Endothelial cell of umbilical vein (primary cell): ENCODE measurements around the gene PPIB. TPM values are rescaled to one million over a fixed set of nuclear protein-coding genes. Genes with fewer than 3 reads are reported as not detected.

Source experiments
- BruUV-seq: library from RNA; stranded (reverse); fragments of 400-500 nt; replicated peaks from 2 replicates; lab custom pipeline; 2021; lab: Mats Ljungman, UMichigan
- CTCF ChIA-PET: fragments of 300-600, 350-600 bp; sonication (Branson Sonifier 250); formaldehyde crosslinking; loops from one replicate; lab custom pipeline; 2021; ENCODE audit warnings: antibody characterized with exemption, inconsistent platforms; lab: Charles Lee
- POLR2A ChIA-PET: fragments of 300-600, 350-600 bp; sonication (Branson Sonifier 250); formaldehyde crosslinking; loops from one replicate; lab custom pipeline; 2021; ENCODE audit warnings: antibody characterized with exemption, inconsistent platforms; lab: Charles Lee
- DNase-seq: peaks from one replicate; pipeline ENCODE4 v3.0.0-alpha.2; 2011; ENCODE audit warnings: low read depth, low spot score
- FAIRE-seq: peaks from 2 replicates; lab custom pipeline; 2011; peaks lifted over from hg19 to GRCh38; lab: Jason Lieb, UNC
- H2AFZ ChIP-seq: 2 replicates; pipeline ENCODE4 v1.6.0; 2012; ENCODE audit warnings: low read depth, low read length, control low read depth, inconsistent platforms
- H3K27ac ChIP-seq: 2 replicates; pipeline ENCODE4 v1.5.1; 2011; ENCODE audit warnings: low read depth, mild to moderate bottlenecking, control low read depth, low read length, moderate library complexity; ENCODE audit not compliant: insufficient read depth
- H3K27me3 ChIP-seq, 2 experiments: 2 replicates each; pipeline versions ENCODE4 v1.6.0 to v1.6.1; 2011; ENCODE audit warnings: low read length in 2 of 2, mixed read lengths in 1 of 2; ENCODE audit not compliant: control insufficient read depth in 2 of 2, insufficient read depth in 2 of 2
- H3K36me3 ChIP-seq, 2 experiments: 2 replicates in 1 of 2; 3 replicates in 1 of 2; pipeline ENCODE4 v1.5.1; 2011; ENCODE audit warnings: low read length in 2 of 2, mild to moderate bottlenecking in 1 of 2, moderate library complexity in 1 of 2; ENCODE audit not compliant: control insufficient read depth in 2 of 2, insufficient read depth in 2 of 2; ENCODE audit errors: extremely low read depth in 1 of 2
- H3K4me1 ChIP-seq: 3 replicates; pipeline ENCODE4 v1.5.1; 2011; ENCODE audit warnings: mild to moderate bottlenecking, low read length; ENCODE audit not compliant: control insufficient read depth, insufficient read depth; ENCODE audit errors: extremely low read depth
- H3K4me2 ChIP-seq: 2 replicates; pipeline ENCODE4 v1.6.1; 2011; ENCODE audit warnings: low read length, control low read depth, mixed read lengths; ENCODE audit not compliant: insufficient read depth
- H3K4me3 ChIP-seq, 3 experiments: fragments of 200-600 bp in 1 of 3; sonication (generic), shearing (Covaris generic) in 1 of 3; replicated peaks in 1 of 3; 2 replicates each; pipeline ENCODE4 v1.5.1; 2011 to 2016; ENCODE audit warnings: control low read depth in 3 of 3, low read length in 3 of 3, mild to moderate bottlenecking in 2 of 3, inconsistent platforms in 1 of 3, low read depth in 1 of 3, moderate library complexity in 1 of 3; ENCODE audit not compliant: insufficient read depth in 1 of 3
- H3K79me2 ChIP-seq: 2 replicates; pipeline ENCODE4 v1.6.0; 2012; ENCODE audit warnings: low read length, inconsistent platforms; ENCODE audit not compliant: control insufficient read depth, insufficient read depth
- H3K9ac ChIP-seq: replicated peaks from 2 replicates; pipeline ENCODE3; 2011; ENCODE audit warnings: low read length, control low read depth; ENCODE audit not compliant: insufficient read depth; ENCODE audit errors: extremely low read depth
- H3K9me1 ChIP-seq: replicated peaks from 3 replicates; pipeline ENCODE4 v1.6.0; 2011; ENCODE audit warnings: mild to moderate bottlenecking, low read length; ENCODE audit not compliant: control insufficient read depth, insufficient read depth; ENCODE audit errors: extremely low read depth
- H3K9me3 ChIP-seq: replicated peaks from 2 replicates; pipeline ENCODE4 v1.5.1; 2012; ENCODE audit warnings: low read length, inconsistent platforms; ENCODE audit not compliant: control insufficient read depth, insufficient read depth
- H4K20me1 ChIP-seq: replicated peaks from 2 replicates; pipeline ENCODE3; 2011; ENCODE audit warnings: mild to moderate bottlenecking, low read length; ENCODE audit not compliant: control insufficient read depth, insufficient read depth; ENCODE audit errors: extremely low read depth
- CTCF ChIP-seq, 2 donors: IDR thresholded peaks; 1 replicate in 1 of 2; 2 replicates in 1 of 2; pipeline ENCODE4 v1.5.1; 2011; ENCODE audit warnings: low read length in 2 of 2, mild to moderate bottlenecking in 2 of 2, moderate library complexity in 2 of 2, control low read depth in 1 of 2, inconsistent platforms in 1 of 2, low read depth in 1 of 2; ENCODE audit not compliant: insufficient read depth in 1 of 2; ENCODE audit errors: extremely low read depth in 1 of 2
- EZH2 ChIP-seq: IDR thresholded peaks from 2 replicates; pipeline ENCODE4 v1.6.1; 2012; ENCODE audit warnings: borderline replicate concordance, low read depth, mild to moderate bottlenecking, moderate library complexity, low read length, inconsistent platforms; ENCODE audit not compliant: severe bottlenecking
- FOS ChIP-seq: IDR thresholded peaks from 2 replicates; pipeline ENCODE4 v1.6.1; 2011; ENCODE audit warnings: mild to moderate bottlenecking, low read length, moderate library complexity, borderline replicate concordance; ENCODE audit not compliant: insufficient read depth
- GATA2 ChIP-seq: IDR thresholded peaks from 2 replicates; pipeline ENCODE4 v1.7.0; 2011; ENCODE audit warnings: low read depth, mild to moderate bottlenecking, moderate library complexity, mixed read lengths, low read length; ENCODE audit not compliant: insufficient read length, insufficient read depth
- JUN ChIP-seq: IDR thresholded peaks from 2 replicates; pipeline ENCODE4 v1.6.1; 2011; ENCODE audit warnings: borderline replicate concordance, low read depth; ENCODE audit not compliant: insufficient read length, insufficient read depth
- MAX ChIP-seq: IDR thresholded peaks from 2 replicates; pipeline ENCODE4 v1.6.1; 2011; ENCODE audit not compliant: insufficient read depth, insufficient read length
- MYC ChIP-seq: IDR thresholded peaks from one replicate; pipeline ENCODE4 v1.6.1; 2011; ENCODE audit warnings: mild to moderate bottlenecking, low read depth, low read length
- POLR2A ChIP-seq: IDR thresholded peaks from 2 replicates; pipeline ENCODE4 v1.6.1; 2012; ENCODE audit warnings: low read depth, mild to moderate bottlenecking, control low read depth, low read length
- POLR2AphosphoS5 ChIP-seq: IDR thresholded peaks from 2 replicates; pipeline ENCODE4 v1.6.1; 2012; ENCODE audit warnings: low read depth, mild to moderate bottlenecking, control low read depth, low read length, moderate library complexity; ENCODE audit not compliant: insufficient read depth
- dilution Hi-C: fragments of 300-500 bp; cut with MboI; formaldehyde crosslinking; loops from one replicate; pipeline ENCODE4 v1.15.0; 2019; ENCODE audit warnings: low sequenced_read_pairs; ENCODE audit not compliant: extremely low pct_ligation_motif_present
- intact Hi-C: fragments of 100-400 bp; cut with micrococcal nuclease; formaldehyde crosslinking; loops from one replicate; pipeline ENCODE4 v1.10.0; 2022
- polyA plus RNA-seq, 4 experiments: library from polyadenylated mRNA; depleted of rRNA in 3 of 4; stranded (reverse) in 3 of 4; unstranded in 1 of 4; fragments of >200 nt; gene quantifications; 2 replicates each; pipeline versions ENCODE4 v1.2.1 to v1.2.3, GENCODE V29; 2011 to 2012; ENCODE audit warnings: missing spikeins in 1 of 4
- total RNA-seq: library from RNA; stranded (reverse); gene quantifications from 2 replicates; pipeline ENCODE4 v1.2.3, GENCODE V29; 2021

PPIB gene
- total and polyA plus RNA-seq, 2 donors (not counting 3 experiments of a cell fraction or from before 2014, with no cell fraction given) = 840 to 1,240 TPM

- peaks cover 21 to 27% of the 10 kb centered on the region in 2 experiments for H3K36me3 ChIP-seq
- H4K20me1 ChIP-seq = no peaks in the 10 kb centered on the region
- H3K9me3 ChIP-seq = no peaks in the 10 kb centered on the region
- TF ChIP-seq POLR2AphosphoS5 = no peak
- no peak for TF ChIP-seq MYC
- TF ChIP-seq JUN = no peak
- BruUV-seq = no TSS peak
- intact Hi-C loops (no loop called here), dilution Hi-C loops (no loop called here)
- no peak for FAIRE-seq
- no peak overlapping the region for H2AFZ ChIP-seq
- POLR2A ChIA-PET = no interaction called here
- H3K9ac ChIP-seq = no peak overlapping the region
- H3K4me1 ChIP-seq = no peaks in the 10 kb centered on the region
- H3K4me2 ChIP-seq = no peak overlapping the region
- DNase-seq = no peak
- H3K79me2 ChIP-seq = no peaks in the 10 kb centered on the region
- H3K4me3 ChIP-seq = no peak overlapping the region
- no peaks in the 10 kb centered on the region for H3K27me3 ChIP-seq
- no peak overlapping the region for H3K27ac ChIP-seq
- no peaks in the 10 kb centered on the region for H3K9me1 ChIP-seq
- CTCF ChIA-PET = interaction anchor here (1.1 to 1.5 kb wide), 2 partner anchors 8 to 30 kb away, joined by 3 to 5 read pairs; no protein-coding TSS in a partner anchor
Measured at GRCh38 chr15:64122936-64123351, 39.9 kb downstream of the PPIB start.

GRCh38 chr15:64122444-64122843, 40.4 kb downstream of the PPIB start:
- ChIA-PET CTCF (interaction anchor here (1.1 kb wide), 1 partner anchor 9 kb away, joined by 5 read pairs; no protein-coding TSS in a partner anchor), POLR2A (interaction anchor here (0.5 kb wide), 1 partner anchor 13 kb away, joined by 6 read pairs; no protein-coding TSS in a partner anchor)
- no peaks in the 10 kb centered on the region for H3K9me1 ChIP-seq
- no peak overlapping the region for H3K9ac ChIP-seq
- no peak overlapping the region for H3K4me2 ChIP-seq
- no peaks in the 10 kb centered on the region for H3K27me3 ChIP-seq
- no peak overlapping the region for H3K4me3 ChIP-seq
- H3K4me1 ChIP-seq = no peaks in the 10 kb centered on the region
- dilution Hi-C loops (no loop called here), intact Hi-C loops (no loop called here)
- no peak for FAIRE-seq
- no peaks in the 10 kb centered on the region for H3K9me3 ChIP-seq
- H4K20me1 ChIP-seq = no peaks in the 10 kb centered on the region
- TF ChIP-seq EZH2 (no peak), MAX (no peak), CTCF (IDR thresholded peaks at IDR 0.05; ENCODE audit: extremely low read depth in 1 of 2, insufficient read depth in 1 of 2, low read depth in 1 of 2, low read length in 2 of 2) (no peak), POLR2A (no peak), FOS (no peak), GATA2 (no peak), MYC (no peak), POLR2AphosphoS5 (no peak), JUN (no peak)
- no peak for DNase-seq
- H2AFZ ChIP-seq = no peak overlapping the region
- H3K79me2 ChIP-seq = no peaks in the 10 kb centered on the region
- no TSS peak for BruUV-seq
- H3K27ac ChIP-seq = no peak overlapping the region
- H3K36me3 ChIP-seq = peaks cover 18 to 22% of the 10 kb centered on the region in 2 experiments
